HG02798 (cell line): ENCODE data around the gene SETDB1.
A peak's percentile ranks its signal among the peaks of the same experiment; 100 is the strongest.

Source experiments
- ATAC-seq: cut with Tn5 transposase; IDR thresholded peaks from one replicate; pipeline ENCODE4 v1.9.1; 2021; ENCODE audit warnings: mild to moderate bottlenecking; ENCODE audit not compliant: unreplicated experiment, poor library complexity

Gene SETDB1

GRCh38 chr1:150973836-150974579, 47.8 kb downstream of the SETDB1 start:
- peak; percentile 63 for ATAC-seq

DNA sequence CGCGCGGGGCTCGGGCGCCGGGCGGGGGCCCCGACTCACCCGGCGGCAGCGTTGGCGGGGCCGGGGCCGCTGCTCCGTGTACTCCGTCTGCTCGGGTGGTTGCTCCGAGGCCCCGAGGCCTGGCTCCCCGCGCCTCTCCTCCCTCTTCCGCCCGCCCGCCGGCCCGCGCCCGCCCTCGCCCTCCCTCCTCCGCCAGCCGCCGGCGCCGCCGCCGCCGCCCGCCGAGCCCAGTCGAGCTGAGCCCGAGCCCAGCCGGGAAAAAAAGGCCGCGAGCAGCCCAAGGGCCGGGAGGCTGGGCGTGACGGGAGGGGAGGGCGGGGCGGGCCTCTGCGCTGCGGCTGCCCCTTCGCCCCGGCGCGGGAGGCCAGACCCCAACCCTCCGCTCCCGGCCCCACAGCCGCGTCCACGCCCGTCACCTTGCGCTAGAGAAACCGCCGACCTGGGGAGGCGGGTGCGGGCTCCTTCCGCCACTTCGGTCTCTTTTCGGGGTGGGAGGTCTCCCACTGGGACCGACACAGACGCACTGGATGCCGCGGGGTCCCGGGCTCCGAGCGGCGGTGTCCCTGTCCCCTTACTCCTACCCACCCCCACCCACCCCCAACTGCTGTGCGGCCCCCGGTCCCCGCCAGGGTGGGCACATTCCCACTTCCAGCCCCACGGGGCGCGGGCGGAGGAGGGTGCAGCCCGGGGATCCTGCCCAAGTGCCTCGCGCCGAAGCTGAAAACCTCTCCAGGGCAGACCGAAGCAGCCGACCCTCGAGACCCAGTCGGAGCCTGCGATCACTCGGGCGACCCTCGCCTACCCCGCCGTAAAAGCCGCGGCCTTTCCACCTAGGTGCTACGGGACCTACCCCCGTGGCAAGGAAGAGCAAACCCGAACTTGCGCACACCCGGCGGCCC, 48.7 kb downstream of the SETDB1 start, which contains the start of gene CERS2:
CERS2 (minus strand) TSS at position 256 of the 899 bp plus-strand sequence. CDS start 5,745 bp downstream, outside the sequence.
- ATAC-seq, result peak; percentile 62

DNA sequence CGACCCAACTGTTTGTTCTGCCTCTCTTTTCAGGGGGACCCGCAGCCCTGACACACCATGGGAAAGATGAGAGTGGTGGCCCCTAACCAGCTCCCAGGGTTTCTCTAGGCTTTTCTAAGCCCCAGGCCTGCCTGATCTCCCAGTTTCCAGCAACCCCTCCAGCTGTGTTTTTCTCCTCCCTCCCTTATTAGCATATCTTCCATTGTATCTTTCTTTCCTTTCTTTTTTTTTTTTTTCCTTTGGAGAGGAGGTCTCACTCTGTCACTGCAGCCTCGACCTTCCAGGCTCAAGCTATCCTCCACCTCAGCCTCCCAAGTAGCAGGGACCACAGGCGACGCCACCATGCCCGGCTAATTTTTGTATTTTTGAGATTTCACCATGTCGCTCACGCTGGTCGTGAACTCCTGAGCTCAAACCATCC, 50.2 kb downstream of the SETDB1 start:
- no peak for ATAC-seq

DNA sequence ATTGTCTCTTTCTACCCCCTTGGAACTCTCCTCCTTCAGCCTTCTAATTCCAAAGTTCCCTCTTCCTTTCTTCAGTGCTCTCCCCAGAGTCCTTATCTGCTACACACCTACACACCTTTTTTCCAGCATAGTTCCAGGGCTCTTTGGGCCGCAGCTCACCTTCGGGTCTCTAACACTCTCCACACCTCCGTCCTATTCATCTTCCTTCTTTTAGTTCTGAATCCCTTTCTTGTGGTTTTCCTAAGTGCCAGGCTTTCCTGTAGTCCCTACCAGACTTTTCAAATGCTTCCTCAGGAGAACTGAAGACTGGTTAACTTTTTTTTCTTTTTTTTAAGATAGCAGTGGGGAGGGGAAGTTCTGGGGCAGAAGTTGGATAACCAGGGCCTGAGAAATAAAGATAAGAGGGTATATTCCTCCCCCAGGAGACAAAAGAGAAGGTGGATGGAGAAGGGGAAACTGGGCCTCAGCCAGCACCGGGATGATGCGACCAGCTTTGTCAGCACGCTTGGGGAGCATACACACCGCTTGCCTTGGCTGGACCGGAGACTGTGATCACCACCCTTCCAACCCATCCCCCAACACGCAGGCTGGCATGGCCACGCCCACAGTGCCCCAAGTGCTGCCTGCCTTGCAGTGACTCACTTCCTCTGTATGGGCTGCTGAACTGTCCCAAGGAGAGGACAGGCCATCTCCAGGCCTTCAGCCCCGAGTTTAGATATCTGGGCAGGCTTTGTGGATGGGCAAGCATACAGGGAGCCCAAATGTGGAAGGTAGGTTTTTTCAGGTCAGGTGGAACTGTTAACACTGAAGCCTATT, 50.9 kb downstream of the SETDB1 start:
- no peak for ATAC-seq

DNA sequence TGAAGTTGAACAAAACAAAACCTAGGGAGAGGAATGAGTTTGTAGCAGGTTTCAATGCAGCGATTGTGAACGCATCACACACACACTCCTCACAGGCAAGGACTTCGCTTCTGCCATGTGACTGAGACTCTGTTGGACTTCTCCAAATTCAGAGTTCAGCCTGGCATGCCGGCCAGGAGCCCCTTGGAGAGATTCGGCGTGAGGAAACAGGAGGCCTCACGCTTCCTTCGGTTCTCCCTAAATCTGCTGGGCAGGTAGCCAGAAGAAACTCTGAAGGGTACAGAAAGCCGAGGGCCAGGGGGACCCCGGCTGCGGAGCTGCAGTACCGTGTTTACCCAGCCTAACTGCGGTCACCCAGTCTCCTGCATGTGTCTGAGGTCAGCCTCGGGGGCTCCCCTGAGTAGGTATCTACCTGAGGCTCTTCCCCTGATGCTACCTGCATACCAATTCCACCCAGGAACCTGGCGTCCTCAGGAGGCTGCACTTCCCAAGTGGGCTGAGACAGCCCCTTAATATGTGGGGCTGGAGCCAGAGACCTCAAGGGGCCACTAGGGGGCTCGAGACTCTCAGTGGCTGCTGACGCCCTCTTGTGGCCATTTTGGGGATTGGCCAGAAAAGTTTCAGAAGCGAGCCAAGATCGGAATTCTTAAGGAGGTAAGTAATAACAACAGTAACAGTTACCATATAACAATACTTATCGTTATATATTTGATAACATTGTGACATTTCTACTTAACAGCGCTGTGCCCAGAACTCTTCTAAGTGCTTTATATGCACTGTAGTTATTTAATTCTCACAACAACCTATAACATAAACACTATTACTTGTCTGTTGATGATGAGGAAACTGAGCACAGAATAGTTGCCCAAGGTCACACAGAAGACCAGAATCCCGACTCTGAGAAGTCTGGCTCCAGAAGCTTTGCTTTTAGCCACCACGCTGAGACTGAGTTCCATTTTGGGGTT, 53.2 kb downstream of the SETDB1 start:
- ATAC-seq, result peak; percentile 41

DNA sequence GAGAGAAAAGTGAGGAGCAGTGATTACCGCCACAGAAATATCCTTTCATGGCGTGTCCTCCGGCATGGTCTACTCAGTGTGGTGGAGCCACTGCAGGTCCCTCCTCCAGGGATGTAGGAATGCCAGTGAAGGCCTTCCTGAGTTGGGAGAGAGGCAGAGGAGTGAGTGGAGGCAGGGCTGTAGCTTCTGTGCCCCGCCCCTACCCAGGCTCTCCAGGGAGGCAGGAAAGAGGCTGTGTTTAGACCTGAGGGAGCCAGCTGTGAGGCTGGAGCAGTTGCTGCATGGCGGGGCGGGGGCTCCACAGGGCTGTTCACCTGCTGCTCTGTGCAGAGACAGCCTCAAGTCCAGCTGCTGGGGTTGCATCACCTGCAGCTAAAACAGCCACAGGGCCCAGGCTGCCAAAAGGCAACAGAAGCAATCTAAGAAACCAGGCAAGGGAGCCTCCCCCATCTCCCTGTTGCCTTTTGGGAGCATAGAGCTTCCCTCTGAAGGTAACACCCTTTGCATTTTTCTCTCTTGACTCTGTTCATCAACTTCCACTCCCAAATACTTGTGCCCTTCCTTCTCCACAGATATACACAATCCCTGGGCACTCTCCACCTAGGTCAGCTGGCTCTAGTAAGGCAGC, 55.1 kb downstream of the SETDB1 start:
- ATAC-seq, result no peak

- ATAC-seq, result no peak
These were observed 55.9 kb downstream of the SETDB1 start, which contains the start of gene ANXA9 for GRCh38 chr1:150981805-150982712. Gene ANXA9 (plus strand): TSS chr1:150982292. CDS start chr1:150983106, 814 bp downstream.

DNA sequence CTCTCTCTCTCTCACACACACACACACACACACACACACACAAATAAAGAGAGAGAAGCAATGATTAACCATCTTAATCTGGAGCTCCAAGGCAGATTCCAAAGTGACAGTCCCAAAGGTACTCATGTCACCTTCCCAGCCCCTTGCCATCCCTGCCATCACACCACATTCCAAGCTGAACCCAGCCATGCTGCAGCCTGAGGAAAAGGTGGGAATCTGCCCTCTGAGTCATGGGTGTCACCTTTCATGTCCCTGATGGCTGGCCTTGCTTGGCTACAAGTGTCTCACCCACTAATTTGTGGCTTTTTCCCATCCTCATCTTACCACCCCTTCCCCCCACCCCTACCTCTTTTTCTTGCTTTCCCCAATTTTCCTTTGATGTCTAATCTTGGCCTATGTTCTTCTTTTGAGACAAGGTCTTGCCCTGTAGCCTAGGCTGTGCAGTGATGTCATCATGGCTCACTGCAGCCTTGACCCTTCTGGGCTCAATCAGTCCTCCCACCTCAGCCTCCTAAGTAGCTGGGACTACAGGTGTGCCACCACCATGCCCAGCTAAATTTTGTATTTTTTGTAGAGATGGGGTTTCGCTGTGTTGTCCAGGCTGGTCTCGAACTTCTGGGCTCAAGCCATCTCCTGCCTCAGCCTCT, 59.1 kb downstream of the SETDB1 start:
- no peak for ATAC-seq

- no peak for ATAC-seq
These were observed 61.8 kb downstream of the SETDB1 start for GRCh38 chr1:150987924-150988323.

DNA sequence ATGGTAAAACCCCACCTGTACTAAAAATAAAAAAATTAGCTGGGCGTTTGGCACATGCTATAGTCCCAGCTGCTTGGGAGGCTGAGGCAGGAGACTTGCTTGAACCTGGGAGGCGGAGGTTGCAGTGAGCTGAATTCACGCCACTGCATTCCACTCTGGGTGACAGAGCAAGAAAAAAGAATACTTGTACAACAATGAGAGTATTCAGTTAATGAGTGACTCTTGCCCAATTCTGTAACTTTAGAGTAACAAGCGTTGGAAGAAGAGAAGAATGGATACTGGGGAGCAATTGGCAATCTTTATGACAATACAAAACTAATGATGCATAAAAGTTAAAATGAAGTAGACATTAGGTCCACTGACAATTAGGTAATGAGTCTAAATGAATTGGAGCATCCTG, 66.5 kb downstream of the SETDB1 start:
- no peak for ATAC-seq

GRCh38 chr1:150994248-150994647, 68.1 kb downstream of the SETDB1 start:
- ATAC-seq, result no peak

DNA sequence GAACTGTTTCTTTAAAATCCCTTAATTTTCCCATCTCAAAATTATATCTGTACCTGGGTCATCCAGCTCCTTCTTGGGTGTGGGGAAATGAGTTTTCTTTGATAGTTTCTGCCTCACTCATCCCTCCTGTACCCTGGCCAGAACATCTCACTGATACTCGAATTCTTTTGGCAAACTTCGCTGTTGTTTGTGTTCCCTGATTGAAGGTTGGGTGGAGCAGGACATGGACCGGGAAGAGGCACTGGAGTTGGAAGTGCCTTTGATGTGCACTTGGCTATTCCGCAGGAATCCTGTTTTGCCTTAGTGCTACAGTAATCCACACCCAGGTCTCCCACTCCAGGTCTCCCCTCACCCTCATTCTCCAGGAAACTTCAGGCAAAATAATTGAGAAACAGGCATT, 69.3 kb downstream of the SETDB1 start:
- no peak for ATAC-seq

DNA sequence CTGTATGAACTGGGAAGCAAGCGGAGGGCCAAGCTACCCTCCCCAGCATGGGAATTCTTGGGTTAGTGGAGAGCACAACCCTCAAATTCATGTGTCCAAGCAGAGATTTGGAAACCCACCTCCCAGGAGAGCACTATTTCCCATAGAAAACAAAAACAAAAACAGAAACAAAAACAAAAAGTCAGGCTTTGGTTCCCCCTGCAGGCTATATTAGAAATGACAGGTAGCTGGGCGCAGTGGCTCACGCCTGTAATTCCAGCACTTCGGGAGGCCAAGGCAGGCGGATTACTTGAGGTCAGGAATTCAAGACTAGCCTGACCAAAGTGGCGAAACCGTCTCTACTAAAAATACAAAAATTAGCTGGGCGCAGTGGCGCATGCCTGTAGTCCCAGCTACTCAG, 69.7 kb downstream of the SETDB1 start:
- no peak for ATAC-seq

DNA sequence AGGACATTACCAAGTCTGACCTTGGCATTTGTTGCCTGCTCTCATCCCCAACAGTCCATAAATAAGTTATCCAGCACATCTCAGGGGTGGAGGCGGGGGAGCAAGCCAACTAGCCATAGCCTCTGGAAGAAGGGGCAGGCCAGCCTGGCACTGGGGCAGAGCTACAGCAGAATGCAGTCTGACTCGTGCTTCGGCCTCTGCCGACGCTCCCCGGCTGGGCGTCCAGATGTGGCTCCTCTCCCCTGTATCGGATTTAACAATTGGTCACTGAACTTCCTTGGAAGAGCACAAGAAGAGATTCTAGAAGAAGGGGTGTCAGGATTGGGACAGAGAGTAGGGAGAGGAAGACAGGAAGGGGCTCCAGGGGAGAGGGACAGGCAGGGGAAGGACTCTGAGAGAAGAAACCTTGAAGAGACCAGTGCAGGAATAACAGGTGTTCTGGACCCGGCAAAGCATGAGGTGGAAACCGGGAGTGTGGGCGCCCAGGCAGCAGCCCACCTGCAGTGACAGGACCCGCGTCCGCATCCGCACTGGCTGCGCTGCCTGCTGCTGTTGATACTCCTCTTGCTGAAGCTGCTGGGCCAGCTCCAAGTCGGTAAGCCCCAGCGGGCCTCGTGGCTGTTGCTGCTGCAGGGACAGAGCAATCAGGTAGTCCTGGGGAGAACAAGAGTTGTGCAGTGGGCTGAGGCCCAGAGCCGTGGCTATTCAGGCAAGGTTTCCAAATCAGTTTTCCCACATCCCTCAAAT, 71.1 kb downstream of the SETDB1 start:
- ATAC-seq, result no peak

GRCh38 chr1:150997949-150998348, 71.8 kb downstream of the SETDB1 start:
- no peak for ATAC-seq

DNA sequence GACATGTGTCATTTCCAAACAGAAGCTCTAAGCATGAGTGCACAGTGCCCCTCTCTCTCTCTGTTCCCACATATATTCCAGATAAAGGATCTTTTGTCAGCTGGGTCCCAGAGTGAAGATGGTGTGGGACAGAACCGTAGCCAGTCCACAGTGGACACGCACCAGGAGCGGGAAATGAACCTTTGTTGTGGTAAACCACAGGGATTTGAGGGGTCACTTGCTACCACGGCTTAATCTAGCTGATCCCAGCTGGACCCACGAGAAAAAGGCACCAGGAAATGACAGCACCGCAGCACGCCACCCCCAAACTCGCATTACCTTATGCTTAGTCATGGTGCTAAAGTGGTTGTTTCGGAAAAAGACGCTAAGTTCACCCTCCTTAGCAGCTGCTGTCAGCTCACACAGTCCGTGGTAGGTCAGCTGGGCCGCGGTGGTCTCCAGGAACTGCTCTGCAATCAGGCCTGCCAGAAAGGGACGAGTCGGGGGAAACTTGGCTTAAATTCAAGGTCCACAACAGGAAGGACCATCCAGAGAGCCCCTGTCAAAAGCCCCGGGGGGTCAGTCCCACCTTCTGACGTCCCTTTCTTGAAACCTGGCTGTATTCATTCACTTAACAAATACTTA, 73.0 kb downstream of the SETDB1 start:
- ATAC-seq, result no peak
